Posterior vena cava (tissue), 2 donors: Measurements from ENCODE around the gene AHSP. TPM values are rescaled to one million over a fixed set of nuclear protein-coding genes. Genes with fewer than 3 reads are reported as not detected.
"Not testable (repeated sequence)": the region's sequence is repeated elsewhere in the genome, so short reads cannot be mapped to it uniquely, and the experiment has no call there.

Source experiments
- DNase-seq: peaks from one replicate; pipeline ENCODE4 v3.0.0-alpha.2; 2020; ENCODE audit warnings: low spot score
- intact Hi-C, 2 donors: fragments of 100-400 bp; cut with DNase I; formaldehyde crosslinking; loops; one replicate each; pipeline versions ENCODE4 v1.14.1 to v1.14.2; 2022 to 2023
- long read RNA-seq, 2 donors: library from polyadenylated mRNA; unstranded; transcript quantifications; one replicate each; pipeline ENCODE4 v2.0.0, GENCODE V29; 2020 to 2021
- total RNA-seq, 2 donors: library from RNA; stranded (reverse); fragmentation: NEBNext Ultra II Directional; extraction: Animal tissue kit (Norgen Biotek cat#: 25700); gene quantifications; one replicate each; pipeline ENCODE4 v1.2.1, GENCODE V29; 2021
- donor health status: DM: yes; HTN: yes; CAD: no.
- donor health status: DM: yes; HTN: yes; CAD: no.

AHSP gene, protein sequence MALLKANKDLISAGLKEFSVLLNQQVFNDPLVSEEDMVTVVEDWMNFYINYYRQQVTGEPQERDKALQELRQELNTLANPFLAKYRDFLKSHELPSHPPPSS
- total RNA-seq = 1 to 10 TPM in 1 of 2 donors, not detected in 1; 3.0 TPM
- long read RNA-seq, donor 1 = 0 reads
- long read RNA-seq, donor 2 = 0 reads

DNA sequence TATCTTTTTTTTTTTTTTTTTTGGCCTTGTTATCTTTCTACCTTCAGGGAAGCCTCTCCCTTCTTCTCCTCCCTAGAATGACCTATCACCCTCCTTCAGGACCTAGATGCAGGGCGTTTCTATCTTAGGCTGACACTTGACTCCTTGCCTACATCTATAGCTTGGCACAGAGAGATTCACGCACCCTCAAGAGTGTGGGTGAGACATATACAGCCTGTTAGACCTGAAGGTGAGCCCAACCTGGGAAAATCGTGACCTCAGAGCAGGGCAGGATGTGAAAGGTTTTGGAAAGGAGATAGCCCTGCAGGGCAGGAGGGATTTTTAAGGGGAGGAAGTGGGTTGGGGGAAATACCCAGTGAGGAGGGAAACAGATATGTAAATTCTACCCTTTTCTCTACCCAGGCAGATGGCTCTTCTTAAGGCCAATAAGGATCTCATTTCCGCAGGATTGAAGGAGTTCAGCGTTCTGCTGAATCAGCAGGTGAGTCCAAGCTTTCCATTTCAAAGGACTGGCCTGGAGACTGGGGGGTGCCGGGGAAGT is at the start of gene AHSP:
AHSP (plus strand) TSS at position 167 of the 541 bp plus-strand sequence; CDS start at position 407, 240 bp downstream.
- no peak for DNase-seq
- intact Hi-C loops = no loop called here

DNA sequence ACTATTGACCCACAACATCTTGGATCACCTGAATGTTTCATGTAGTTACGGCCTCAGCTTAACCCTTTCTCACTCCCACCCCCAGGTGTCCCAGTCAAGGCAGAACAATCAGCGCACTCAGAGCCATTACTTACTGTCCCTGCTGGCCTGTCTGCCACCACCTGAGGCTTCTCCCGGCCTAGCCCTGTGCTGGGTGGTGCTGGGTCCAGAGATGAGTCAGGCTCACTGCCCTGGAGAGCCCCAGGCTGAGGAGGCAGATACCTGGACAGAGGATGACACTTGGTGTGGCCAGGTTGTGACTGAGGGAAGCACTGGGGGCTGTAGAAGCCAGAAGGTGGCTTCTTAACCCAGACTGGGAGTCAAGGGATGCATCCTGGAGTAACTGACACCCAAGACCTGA is 48.7 kb upstream of the AHSP start:
- DNase-seq = no peak
- intact Hi-C loops = loop anchor here in 1 of 2 donors (5.0 kb wide), 1 partner anchor 962 kb away; no protein-coding TSS in a partner anchor

DNA sequence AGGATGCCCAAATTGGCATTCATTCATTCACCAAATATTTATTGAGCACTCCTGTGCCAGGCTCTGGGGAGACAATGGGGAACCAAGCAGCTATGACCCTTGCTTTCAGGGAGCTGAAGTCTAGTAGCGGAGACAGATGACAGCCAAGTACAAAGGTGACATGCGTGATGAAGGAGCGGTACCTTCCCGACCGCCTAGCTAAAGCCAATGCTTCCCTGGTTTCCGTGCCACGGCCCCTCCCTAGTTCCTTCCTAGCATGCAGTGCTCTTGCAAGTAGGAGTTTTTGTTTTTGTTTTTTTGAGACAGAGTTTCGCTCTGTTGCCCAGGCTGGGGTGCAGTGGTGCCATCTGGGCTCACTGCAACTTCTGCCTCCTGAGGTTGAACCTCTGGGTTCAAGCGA is 47.9 kb upstream of the AHSP start:
- no peak for DNase-seq
- intact Hi-C loops = loop anchor here in 1 of 2 donors (5.0 kb wide), 1 partner anchor 962 kb away; no protein-coding TSS in a partner anchor

DNA sequence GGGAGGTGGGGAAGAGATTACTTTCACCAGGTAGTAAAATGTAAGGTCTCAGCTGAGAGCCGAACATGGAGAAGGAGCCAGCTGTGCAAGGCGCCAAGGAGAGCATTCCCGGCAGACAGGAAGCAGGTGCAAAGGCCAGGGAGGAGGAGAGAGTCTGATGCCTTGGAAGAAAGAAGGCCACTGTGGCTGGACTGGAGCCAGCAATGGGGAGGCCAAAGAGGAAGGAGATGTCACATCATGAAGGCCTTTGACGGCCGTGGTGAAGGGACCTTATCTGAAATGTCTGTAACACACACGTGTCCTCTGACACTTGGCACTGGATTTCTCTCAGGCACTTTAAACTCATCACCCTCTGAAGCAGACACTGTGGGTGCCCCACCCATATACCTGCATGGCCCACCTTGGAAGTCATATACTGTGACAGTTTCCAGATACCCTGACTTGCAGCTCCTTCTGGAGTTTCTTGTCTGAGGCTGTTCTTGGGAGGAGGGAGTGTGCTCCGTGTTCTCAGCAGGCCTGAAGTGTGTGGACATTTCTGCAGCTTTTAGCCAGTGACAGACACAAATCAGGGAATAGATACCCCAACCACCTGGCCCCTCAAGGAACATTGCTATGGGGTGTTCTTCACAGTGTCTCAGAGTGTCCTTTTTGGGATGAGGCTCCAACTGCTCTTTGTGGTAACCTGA is 46.7 kb upstream of the AHSP start:
- DNase-seq = no peak

DNA sequence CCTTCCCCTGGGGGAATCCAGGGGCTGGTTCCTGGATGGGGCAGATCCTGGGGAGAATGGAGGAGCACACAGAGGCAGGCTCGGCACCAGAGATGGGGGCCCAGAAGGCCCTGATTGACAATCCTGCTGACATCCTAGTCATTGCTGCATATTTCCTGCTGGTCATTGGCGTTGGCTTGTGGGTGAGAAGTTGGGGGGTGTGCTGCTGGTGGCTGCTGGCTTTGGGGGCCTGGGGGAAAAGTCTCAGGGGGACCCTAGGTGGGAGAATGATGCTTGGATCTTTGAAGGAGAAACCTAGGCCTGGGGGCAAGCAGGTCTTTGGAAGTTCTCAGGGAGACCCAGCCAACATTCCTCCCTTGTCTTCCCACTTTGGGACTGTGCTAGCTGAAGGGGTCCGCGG is 44.6 kb upstream of the AHSP start, which contains the start of gene SLC5A2:
SLC5A2 (plus strand) TSS at position 43 of the 400 bp plus-strand sequence; CDS start at position 57, 14 bp downstream.
- peak; percentile 55 for DNase-seq
- intact Hi-C loops = no loop called here

More for the DNA sequence above, 46.7 kb upstream of the AHSP start:
- intact Hi-C loops = no loop called here

DNA sequence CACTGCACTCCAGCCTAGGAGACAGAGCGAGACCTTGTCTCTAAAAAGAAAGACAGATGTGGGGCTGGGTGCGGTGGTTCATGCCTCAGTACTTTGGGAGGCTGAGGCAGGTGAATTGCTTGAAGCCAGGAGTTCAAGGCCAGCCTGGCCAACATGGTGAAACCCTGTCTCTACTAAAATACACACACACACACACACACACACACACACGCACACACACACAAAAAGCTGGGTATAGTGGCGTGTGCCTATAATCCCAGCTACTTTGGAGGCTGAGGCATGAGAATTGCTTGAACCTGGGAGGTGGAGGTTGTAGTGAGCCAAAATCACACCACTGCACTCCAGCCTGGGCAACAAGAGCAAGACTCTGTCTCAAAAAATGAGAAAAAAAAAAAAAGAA is 43.7 kb upstream of the AHSP start:
- intact Hi-C loops = not testable (repeated sequence)

DNA sequence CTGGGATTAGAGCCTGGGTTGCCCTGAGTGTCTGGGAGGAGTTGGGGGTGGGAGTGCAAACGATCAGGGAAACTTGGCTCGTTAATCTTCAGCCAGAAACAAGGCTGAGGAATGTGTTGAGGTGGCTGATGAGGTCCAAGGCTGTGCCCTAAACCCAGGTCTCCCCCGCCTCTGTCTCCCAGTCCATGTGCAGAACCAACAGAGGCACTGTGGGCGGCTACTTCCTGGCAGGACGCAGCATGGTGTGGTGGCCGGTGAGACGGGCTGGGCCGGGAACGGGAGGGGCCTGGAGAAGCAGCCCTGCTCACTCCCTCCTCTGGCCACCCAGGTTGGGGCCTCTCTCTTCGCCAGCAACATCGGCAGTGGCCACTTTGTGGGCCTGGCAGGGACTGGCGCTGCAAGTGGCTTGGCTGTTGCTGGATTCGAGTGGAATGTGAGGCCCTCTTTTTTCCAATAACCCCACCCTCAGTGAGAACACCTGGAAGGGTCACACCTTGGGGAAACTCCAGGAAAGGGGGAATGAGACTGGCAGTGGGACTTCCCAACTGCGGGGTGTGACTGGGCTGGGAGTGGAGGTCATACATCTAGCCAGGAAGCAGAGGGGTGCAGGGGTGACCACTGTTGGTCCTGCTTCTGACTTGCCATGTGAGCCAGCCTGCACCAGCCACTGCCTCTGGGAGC is 43.1 kb upstream of the AHSP start:
- intact Hi-C loops = no loop called here
- peak; percentile 80 for DNase-seq

More for the DNA sequence above, 43.7 kb upstream of the AHSP start:
- DNase-seq = peak; percentile 43

DNA sequence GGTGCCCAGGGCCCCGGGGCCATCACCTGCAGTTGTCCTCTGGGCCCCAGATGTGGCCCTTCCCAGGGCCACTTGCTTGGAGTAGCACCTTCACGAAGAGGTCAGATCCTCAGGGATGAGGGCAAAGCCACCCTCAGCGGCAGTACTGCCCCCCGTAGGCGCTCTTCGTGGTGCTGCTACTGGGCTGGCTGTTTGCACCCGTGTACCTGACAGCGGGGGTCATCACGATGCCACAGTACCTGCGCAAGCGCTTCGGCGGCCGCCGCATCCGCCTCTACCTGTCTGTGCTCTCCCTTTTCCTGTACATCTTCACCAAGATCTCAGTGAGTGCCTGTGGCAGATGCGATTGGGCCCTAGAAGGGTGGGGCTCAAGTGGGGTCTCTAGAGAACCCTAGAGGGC is 42.1 kb upstream of the AHSP start:
- DNase-seq = peak; percentile 74
- intact Hi-C loops = no loop called here

DNA sequence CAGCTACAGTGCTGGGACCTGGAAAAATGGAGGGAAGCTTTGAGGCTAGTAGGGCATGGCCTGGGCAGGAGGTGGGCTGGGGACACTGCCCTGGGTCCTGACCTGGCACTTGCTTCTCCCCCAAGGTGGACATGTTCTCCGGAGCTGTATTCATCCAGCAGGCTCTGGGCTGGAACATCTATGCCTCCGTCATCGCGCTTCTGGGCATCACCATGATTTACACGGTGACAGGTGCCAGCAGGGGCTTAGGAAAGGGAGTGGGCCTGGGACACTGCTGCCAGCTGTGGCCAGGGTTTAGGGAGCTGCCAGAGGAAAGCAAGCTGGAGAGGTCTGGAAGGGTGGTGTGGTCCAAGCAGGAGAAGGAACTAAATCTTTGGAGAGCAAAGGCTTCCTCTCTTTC is 41.7 kb upstream of the AHSP start:
- intact Hi-C loops = no loop called here
- no peak for DNase-seq

DNA sequence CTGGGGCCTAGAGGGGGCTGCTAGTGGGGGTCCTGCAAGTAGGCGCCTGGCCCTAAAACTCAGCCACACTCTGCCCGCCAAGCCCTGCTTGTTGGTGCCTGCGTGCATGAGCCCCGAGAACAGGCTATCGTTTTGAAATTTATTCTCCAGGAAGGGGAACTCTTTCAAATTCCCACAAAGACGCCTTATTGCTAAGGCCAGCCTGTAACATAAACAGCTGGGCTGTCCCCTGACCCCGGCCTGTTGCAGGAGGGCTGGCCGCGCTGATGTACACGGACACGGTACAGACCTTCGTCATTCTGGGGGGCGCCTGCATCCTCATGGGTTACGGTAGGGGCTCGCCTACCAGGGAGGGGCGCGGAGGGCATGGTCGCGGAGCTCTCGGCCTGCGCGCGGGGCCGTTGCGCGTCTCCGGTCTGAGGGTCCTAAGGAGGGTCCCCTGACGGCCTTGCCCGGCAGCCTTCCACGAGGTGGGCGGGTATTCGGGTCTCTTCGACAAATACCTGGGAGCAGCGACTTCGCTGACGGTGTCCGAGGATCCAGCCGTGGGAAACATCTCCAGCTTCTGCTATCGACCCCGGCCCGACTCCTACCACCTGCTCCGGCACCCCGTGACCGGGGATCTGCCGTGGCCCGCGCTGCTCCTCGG is 40.5 kb upstream of the AHSP start:
- intact Hi-C loops = no loop called here
- peak; percentile 80 for DNase-seq

DNA sequence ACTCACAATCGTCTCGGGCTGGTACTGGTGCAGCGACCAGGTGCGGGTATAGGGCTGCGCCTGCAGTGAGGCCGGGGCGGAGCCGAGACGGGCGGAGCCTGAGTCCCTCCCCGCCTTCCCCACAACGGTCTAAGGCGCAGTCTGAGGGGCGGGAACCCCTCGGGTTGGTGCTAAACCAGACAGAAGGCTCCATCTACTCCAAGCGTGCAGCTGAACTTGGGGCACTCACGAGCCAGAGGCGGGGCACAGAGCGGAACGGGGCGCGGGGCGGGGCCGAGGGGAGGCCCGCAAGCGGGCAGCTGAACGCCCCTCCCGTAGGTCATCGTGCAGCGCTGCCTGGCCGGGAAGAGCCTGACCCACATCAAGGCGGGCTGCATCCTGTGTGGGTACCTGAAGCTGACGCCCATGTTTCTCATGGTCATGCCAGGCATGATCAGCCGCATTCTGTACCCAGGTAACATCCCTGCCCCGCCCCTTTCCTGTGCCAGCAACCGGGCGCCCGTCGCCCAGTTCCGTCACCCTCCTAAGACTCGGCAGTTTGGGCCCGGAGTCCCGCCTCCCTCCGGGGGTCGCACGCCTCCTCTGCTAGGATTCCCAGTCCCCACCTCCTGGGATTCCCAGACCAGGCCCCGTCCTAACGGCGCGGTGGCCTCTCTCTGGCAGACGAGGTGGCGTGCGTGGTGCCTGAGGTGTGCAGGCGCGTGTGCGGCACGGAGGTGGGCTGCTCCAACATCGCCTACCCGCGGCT is 39.8 kb upstream of the AHSP start:
- intact Hi-C loops = no loop called here
- DNase-seq = peak; percentile 84

DNA sequence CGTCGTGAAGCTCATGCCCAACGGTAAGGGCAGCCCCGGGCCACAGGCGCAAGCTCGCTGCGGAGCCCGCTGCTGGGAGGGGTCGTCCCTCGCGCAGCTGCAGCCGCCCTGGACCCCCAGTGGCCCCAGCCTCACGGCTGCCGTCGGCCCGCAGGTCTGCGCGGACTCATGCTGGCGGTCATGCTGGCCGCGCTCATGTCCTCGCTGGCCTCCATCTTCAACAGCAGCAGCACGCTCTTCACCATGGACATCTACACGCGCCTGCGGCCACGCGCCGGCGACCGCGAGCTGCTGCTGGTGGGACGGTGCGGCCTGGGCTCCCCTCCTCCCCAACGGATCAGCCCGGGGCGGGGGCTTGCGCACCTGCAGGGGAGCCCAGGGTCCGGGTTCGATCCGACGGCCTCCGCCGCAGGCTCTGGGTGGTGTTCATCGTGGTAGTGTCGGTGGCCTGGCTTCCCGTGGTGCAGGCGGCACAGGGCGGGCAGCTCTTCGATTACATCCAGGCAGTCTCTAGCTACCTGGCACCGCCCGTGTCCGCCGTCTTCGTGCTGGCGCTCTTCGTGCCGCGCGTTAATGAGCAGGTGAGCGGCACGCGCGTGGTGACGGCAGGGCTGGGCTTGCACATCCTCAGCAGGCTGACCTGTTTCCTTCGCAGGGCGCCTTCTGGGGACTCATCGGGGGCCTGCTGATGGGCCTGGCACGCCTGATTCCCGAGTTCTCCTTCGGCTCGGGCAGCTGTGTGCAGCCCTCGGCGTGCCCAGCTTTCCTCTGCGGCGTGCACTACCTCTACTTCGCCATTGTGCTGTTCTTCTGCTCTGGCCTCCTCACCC is 39.0 kb upstream of the AHSP start:
- intact Hi-C loops = no loop called here
- DNase-seq = peak; percentile 81

DNA sequence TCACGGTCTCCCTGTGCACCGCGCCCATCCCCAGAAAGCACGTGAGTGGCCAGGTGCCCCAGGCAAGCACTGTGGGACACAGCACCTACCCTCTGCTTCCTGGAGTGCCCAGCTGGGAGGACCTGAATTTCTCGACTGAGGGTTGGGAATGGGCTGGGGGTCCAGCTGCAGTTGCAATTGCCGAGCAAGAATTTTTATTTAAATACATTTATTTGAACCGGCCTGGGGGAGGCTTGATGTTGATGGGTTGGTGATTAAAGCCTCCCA is 38.5 kb upstream of the AHSP start:
- no peak for DNase-seq
- intact Hi-C loops = no loop called here

DNA sequence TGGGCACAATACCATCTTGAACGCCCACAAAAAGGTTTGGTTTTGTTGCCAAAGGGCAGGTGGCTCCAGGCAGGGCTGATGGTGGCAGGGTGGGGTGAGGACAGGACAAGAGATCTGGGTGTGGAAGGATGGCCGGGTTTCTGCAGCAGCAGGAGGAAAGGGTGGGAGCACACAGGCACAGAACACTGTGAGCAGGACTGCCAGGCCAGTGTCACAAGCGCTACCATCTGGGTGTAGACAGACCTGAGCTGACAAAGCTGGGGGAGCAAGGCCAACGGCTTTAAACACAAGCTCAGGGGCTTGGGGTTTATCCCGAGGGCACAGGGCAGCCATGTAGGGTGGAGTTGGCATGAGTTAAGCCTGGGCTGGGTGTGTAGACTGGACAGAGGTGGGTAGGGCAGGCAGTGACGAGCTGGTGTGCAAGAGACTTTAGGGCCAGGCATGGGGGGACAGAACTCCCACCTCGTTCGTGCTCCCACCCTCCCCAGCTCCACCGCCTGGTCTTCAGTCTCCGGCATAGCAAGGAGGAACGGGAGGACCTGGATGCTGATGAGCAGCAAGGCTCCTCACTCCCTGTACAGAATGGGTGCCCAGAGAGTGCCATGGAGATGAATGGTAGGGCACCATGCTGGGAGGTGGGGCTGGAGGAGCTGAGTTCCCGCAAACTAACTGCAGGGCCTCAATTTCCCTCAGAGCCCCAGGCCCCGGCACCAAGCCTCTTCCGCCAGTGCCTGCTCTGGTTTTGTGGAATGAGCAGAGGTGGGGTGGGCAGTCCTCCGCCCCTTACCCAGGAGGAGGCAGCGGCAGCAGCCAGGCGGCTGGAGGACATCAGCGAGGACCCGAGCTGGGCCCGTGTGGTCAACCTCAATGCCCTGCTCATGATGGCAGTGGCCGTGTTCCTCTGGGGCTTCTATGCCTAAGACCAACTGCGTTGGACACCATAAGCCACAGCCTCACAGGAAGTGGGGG is 37.8 kb upstream of the AHSP start:
- intact Hi-C loops = loop anchor here in 1 of 2 donors (10.0 kb wide), 1 partner anchor 1755 kb away; no protein-coding TSS in a partner anchor
- DNase-seq = peak; percentile 54

DNA sequence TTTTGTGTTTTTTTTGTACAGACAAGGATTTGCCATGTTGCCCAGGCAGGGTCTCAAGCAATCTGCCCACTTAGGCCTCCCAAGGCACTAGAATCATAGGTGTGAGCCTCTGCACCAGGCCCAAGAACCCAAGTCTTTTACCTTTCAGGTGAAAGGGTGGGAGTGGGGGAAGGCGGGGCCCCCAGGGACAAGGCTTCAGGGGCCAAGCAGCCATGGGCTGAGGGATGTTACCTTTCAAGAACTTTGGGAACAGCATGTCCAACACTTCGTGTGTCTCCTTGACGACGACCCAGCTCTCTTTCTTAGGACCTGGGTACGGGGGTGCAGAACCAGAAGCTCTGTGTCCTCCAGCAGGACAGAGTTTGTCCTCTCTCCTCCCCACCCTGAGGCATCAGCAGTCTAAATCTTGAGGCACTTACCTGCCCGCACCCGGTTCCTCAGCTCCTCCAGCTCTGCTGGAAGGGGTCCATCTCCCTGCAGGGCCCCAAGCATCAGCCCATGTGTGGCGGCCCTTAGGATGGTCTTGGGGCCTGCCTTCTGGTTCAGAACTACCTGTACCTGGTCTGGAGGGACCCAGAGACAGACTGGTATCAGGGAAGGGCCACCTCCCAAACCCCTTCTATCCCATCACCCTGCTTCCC is 35.8 kb upstream of the AHSP start:
- intact Hi-C loops = loop anchor here in 1 of 2 donors (10.0 kb wide), 1 partner anchor 1757 kb away; no protein-coding TSS in a partner anchor
- peak; percentile 71 for DNase-seq

DNA sequence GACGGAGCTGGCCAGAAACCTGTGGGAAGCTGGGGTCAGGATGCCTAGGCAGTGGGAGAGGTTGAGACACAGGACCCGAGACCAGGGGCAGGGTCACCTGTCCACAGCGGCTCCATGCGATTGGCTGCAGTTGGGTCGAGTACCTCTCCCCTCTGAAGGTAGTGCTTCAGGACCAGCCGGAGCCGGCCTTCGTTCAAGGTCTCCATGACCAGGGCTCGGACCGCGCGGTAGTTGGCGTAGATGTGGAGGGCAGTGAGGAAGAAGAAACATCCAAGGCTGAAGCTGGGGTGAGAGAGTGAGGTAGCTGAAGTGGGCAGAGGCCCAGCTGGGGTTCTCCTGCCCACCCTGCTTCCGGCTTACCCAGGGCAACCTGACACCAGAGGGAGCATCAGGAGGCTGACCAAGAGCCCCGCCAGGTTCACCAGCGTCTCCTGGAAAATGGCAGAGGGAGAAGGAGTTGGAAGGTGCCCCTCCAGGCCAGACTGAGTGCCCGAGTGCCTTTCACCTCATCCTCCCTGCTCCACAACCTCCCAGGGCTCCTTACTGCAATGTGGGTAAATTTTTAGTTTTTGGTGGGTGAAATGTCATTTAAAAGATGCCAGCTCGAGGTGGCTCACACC is 34.1 kb upstream of the AHSP start:
- peak; percentile 58 for DNase-seq
- intact Hi-C loops = loop anchor here in 1 of 2 donors (10.0 kb wide), 1 partner anchor 1759 kb away; no protein-coding TSS in a partner anchor
